Activated CD8-positive, alpha-beta T cell treated with anti-CD3 and anti-CD28 coated beads, Interleukin-2, amount 10 ng/mL, durations not matched to agents 7 days and 5 days (primary cell): ENCODE data around the gene POLR2J. TPM values are rescaled to one million over a fixed set of nuclear protein-coding genes. Genes with fewer than 3 reads are reported as not detected.
"Not testable (repeated sequence)": the region's sequence is repeated elsewhere in the genome, so short reads cannot be mapped to it uniquely, and the experiment has no call there.

Experiments used
- ATAC-seq: fragments of 150-1000 bp; cut with Tn5 transposase; one replicate; pipeline ENCODE4 v1.10.0; 2021; ENCODE audit warnings: moderate library complexity
- CTCF ChIA-PET: fragments of 350-600 bp; sonication (Branson Sonifier 250); formaldehyde crosslinking; loops from one replicate; lab custom pipeline; 2021; ENCODE audit warnings: antibody characterized with exemption; lab: Charles Lee
- POLR2A ChIA-PET: fragments of 350-600 bp; sonication (Branson Sonifier 250); formaldehyde crosslinking; loops from one replicate; lab custom pipeline; 2021; ENCODE audit warnings: antibody characterized with exemption; lab: Charles Lee
- DNase-seq: peaks from one replicate; pipeline ENCODE4 v3.0.0-alpha.2; 2020
- H3K27ac Mint-ChIP-seq: one replicate; pipeline ENCODE4 v1.8.0; 2021; ENCODE audit warnings: mild to moderate bottlenecking, mixed read lengths
- H3K27me3 Mint-ChIP-seq: one replicate; pipeline ENCODE4 v1.8.0; 2021; ENCODE audit warnings: low read depth, mixed read lengths
- H3K36me3 Mint-ChIP-seq: one replicate; pipeline ENCODE4 v1.8.0; 2021; ENCODE audit warnings: low read depth, mixed read lengths
- H3K4me1 Mint-ChIP-seq: one replicate; pipeline ENCODE4 v1.8.0; 2021; ENCODE audit warnings: low read depth, mixed read lengths
- H3K4me3 Mint-ChIP-seq: one replicate; pipeline ENCODE4 v1.8.0; 2021; ENCODE audit warnings: mild to moderate bottlenecking, mixed read lengths
- H3K9me3 Mint-ChIP-seq: one replicate; pipeline ENCODE4 v1.8.0; 2022; ENCODE audit warnings: mixed read lengths; ENCODE audit not compliant: insufficient read depth
- total RNA-seq, 2 experiments: library from RNA; stranded (reverse); gene quantifications; one replicate each; pipeline ENCODE4 v1.2.3, GENCODE V29; 2021

The POLR2J gene
- total RNA-seq, 2 experiments from 2014 or later = 55.7 to 62.0 TPM

DNA sequence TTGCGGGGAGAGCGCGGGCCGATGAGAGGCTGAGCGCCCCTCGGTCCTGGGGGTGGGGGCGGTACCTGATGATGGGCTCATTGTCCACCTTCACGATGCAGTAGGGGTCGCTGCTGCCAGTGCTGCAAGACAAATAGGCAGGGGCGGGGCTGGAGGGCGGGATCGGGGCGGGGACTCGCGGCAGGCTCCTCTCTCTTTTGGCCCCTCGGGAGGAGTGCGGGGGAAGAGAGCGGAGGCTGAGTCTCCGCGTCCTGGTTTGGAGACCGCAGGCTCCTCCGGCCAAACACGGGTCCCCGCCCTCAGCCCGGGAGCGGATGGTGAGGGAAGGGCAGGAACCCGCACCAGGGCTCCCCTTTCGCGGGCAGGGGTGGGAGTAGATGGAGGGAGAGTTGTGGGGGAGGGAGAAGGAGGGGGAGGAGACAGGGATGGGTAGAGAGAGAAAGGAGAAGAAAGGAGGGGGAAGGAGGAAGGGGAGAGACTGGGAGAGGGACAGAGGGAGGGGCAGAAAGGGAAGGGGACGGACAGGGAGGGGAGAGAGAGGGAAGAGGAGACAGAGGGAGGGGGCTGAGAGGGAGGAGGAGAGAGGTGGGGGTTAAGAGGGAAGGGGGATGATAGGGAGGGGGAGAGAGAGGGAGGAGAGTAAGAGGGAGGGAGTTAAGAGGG lies 33.3 kb upstream of the POLR2J start:
- H3K27me3 Mint-ChIP-seq, CTCF ChIA-PET, H3K27ac Mint-ChIP-seq, H3K9me3 Mint-ChIP-seq, DNase-seq, H3K4me1 Mint-ChIP-seq, H3K4me3 Mint-ChIP-seq, POLR2A ChIA-PET, H3K36me3 Mint-ChIP-seq: not testable (repeated sequence)
- peak; percentile 68 for ATAC-seq

DNA sequence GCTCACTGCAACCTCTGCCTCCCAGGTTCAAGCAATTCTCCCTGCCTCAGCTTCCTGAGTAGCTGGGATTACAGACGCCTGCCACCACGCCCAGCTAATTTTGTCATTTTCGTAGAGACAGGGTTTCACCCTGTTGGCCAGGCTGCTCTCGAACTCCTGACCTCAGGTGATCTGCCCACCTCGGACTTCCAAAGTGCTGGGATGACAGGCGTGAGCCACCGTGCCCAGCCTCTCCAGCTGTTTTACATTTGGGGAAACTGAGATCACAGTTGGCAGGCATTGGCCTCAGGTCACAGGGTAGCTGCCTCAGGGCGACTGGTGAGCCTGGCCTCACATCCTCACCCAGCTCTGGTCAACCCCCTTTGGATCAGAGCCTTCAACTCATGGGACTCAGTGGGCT lies 31.9 kb upstream of the POLR2J start:
- H3K27ac Mint-ChIP-seq, CTCF ChIA-PET: not testable (repeated sequence)

DNA sequence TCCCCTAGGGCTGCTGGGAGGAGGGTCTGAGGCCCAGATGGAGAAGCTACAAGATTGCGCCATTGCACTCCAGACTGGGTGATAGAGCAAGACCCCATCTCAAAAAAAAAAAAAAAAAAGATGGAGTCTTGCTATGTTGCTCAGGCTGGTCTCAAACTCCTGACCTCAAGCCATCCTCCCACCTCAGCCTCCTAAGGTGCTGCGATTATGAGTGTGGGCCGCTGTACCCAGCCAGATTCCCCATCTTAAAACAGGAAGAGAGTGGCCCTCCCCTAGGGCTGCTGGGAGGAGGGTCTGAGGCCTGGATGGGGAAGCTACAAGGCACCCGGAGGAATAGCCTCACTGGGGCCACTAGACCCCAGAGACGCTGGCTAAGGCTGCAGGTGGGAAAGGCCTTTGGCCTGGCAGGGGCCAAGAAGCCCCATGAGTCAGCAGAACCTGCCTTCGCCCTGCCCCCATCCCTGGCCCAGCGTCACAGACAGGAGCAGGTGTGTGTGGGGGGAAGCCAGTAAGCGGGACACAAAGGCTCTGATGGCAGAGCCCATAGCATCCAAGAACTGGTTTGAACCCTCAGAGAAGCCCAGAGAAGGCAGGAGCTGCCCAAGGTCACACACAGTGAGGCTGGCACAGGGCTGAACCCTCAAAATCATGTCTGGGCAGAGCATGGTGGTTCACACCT lies 28.8 kb upstream of the POLR2J start:
- H3K9me3 Mint-ChIP-seq, POLR2A ChIA-PET, CTCF ChIA-PET, H3K27me3 Mint-ChIP-seq, H3K4me3 Mint-ChIP-seq, H3K4me1 Mint-ChIP-seq, H3K27ac Mint-ChIP-seq, H3K36me3 Mint-ChIP-seq, ATAC-seq: not testable (repeated sequence)
- DNase-seq = peak; percentile 19

More for the DNA sequence above, 31.9 kb upstream of the POLR2J start:
- ATAC-seq, H3K4me1 Mint-ChIP-seq, H3K27me3 Mint-ChIP-seq, H3K36me3 Mint-ChIP-seq, H3K4me3 Mint-ChIP-seq, POLR2A ChIA-PET, H3K9me3 Mint-ChIP-seq: not testable (repeated sequence)
- DNase-seq = peak; percentile 19

DNA sequence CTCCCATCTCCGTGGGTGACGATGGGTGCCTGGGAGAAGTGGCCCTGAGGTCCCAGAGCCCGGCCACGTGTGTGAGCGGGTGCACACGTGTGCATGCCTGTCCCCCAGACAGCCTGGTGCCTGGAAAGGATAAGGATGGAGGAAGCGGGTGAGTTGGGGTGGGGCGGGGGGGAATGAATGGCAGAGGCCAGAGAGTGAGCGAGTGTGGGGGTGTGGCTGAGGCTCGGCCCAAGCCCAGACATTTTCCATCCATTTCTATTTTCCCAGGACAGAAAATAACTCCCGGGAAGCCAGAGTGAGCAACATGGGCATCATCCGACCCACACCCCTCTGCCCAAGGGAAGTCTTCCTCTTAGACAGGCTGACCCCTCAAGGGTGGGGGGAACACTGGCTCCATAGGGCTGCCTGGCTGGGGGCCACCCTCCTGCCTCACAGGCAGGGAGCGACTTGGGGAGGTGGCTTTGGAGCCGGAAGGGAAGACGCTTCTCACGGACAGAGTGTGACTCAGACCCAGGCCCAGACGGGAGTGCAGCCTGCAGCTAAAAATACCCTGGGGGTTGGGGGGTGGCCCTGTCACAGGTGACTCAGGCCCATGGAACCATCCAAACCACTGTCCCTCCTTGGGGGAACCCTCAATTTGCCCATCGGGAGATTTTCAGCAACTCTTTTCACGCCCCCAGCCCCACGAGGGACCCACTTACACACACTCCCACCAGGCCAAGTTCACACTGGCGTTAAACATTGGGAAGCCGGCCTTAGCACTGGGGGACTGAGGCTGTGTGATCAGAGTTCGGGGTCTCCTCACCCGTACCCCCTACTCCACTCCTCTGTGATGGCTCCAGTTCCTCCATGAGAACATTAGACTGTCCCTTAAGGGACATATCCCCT lies 26.8 kb upstream of the POLR2J start:
- CTCF ChIA-PET, H3K27ac Mint-ChIP-seq, POLR2A ChIA-PET, H3K36me3 Mint-ChIP-seq, ATAC-seq, H3K4me1 Mint-ChIP-seq, H3K4me3 Mint-ChIP-seq, H3K27me3 Mint-ChIP-seq, H3K9me3 Mint-ChIP-seq: not testable (repeated sequence)
- peak; percentile 20 for DNase-seq

DNA sequence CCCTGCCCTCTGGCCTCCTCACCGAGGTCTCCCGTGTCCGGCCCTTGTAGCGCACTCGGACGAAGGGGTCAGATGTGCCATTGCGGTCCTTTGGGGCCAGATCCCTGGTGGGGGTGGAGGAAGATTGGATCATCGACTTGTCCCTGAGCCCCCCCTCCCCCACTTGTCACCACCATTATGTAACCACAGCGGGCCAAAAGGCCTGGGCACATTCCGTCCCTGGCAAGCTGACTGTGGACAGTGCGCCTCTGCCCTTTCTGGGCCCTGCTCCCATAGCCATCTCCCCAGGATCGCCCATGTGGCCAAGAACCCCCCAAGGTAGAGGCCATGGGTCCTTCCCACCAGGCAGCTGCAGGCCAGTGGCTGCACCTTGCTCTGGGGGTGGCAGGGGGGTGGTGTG lies 24.4 kb upstream of the POLR2J start:
- CTCF ChIA-PET, DNase-seq, POLR2A ChIA-PET, H3K27ac Mint-ChIP-seq, H3K4me1 Mint-ChIP-seq, H3K36me3 Mint-ChIP-seq, H3K4me3 Mint-ChIP-seq, ATAC-seq, H3K27me3 Mint-ChIP-seq, H3K9me3 Mint-ChIP-seq: not testable (repeated sequence)

DNA sequence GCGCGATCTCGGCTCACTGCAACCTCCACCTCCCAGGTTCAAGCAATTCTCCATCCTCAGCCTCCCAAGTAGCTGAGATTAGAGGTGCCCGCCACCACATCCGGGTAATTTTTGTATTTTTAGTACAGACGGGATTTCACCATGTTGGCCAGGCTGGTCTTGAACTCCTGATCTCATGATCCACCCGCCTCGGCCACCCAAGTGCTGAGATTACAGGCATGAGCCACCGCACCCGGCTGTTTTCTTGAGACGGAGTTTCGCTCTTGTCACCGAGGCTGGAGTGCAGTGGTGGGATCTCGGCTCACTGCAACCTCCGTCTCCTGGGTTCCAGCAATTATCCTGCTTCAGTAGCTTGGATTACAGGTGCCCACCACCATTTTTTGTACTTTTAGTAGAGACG lies 19.6 kb upstream of the POLR2J start:
- H3K9me3 Mint-ChIP-seq, ATAC-seq, POLR2A ChIA-PET, H3K27ac Mint-ChIP-seq, H3K36me3 Mint-ChIP-seq, H3K4me1 Mint-ChIP-seq, CTCF ChIA-PET, H3K27me3 Mint-ChIP-seq, H3K4me3 Mint-ChIP-seq, DNase-seq: not testable (repeated sequence)

DNA sequence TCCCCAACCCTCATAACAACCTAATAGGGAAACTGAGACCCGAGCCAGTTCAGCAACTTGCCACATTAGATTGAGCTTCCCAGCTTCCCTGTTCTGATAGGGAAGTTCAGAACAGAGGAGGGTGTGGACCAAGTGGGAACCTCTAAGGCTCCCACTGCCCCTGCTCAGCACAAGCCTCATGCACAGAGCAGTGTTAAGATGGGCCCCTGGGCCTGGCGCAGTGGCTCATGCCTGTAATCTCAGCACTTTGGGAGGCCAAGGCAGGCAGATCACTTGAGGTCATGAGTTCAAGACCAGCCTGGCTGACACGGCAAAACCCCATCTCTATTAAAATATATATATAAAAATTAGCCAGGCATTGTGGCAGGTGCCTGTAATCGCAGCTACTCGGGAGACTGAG lies 18.6 kb upstream of the POLR2J start:
- ATAC-seq, H3K9me3 Mint-ChIP-seq, CTCF ChIA-PET, H3K27me3 Mint-ChIP-seq, H3K4me1 Mint-ChIP-seq, POLR2A ChIA-PET, DNase-seq, H3K4me3 Mint-ChIP-seq, H3K27ac Mint-ChIP-seq, H3K36me3 Mint-ChIP-seq: not testable (repeated sequence)

DNA sequence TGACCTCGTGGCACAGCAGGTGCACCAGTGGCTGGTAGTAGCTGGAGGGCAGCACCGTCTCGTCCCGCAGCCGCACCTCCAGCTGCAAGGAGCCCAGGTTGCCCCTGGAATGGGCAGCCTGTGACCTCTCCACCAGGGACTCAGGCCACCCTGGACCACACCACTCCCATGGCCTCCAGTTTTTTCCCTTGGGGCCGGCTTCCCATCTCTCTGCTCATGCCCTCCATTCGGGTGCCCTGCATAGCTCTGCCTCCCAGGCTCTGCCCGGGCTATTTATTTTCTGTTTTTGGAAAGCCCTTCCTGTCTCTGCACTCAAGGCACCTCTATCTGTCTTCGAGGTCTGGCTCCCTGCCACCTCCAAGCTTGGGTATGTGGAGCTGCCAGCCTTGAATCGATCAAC lies 18.1 kb upstream of the POLR2J start:
- CTCF ChIA-PET, H3K9me3 Mint-ChIP-seq, ATAC-seq, H3K4me3 Mint-ChIP-seq, H3K4me1 Mint-ChIP-seq, DNase-seq, H3K27me3 Mint-ChIP-seq, H3K36me3 Mint-ChIP-seq, POLR2A ChIA-PET, H3K27ac Mint-ChIP-seq: not testable (repeated sequence)

DNA sequence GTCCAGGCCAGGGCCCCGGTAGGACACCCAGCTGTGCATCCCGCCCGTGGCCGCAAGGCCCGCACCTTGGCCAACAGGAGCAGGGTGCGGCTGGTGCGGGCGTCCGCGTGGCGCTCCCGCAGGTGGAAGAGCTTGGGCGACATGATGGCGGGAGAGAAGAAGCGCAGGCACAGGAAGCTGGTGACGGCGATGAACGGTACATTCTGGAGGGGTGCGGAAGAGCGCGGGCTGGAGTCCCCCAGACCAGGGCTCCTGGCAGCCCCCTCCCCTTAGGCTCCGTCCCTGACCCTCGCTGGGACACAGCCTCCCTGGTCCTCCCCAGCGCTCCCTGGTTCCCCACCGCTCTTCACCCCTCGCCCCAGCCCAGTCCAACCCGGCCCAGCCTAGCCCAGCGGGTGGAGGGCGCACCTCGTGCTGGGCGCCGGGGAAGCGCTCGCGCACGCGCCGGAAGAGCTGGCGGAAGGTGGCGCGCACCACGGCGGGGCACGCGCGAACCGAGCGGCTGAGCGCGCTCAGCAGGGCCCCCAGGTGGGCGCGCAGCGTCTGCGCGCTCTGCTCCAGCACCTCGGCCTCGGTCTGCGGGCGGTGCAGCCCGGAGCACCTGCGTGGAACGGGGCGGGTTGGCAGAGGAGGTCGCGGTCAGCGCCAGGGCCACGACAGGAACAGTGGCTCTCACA lies 15.9 kb upstream of the POLR2J start:
- H3K4me1 Mint-ChIP-seq, H3K27me3 Mint-ChIP-seq, H3K4me3 Mint-ChIP-seq, H3K27ac Mint-ChIP-seq, DNase-seq, CTCF ChIA-PET, H3K9me3 Mint-ChIP-seq, H3K36me3 Mint-ChIP-seq, POLR2A ChIA-PET: not testable (repeated sequence)
- peak; percentile 79 for ATAC-seq

DNA sequence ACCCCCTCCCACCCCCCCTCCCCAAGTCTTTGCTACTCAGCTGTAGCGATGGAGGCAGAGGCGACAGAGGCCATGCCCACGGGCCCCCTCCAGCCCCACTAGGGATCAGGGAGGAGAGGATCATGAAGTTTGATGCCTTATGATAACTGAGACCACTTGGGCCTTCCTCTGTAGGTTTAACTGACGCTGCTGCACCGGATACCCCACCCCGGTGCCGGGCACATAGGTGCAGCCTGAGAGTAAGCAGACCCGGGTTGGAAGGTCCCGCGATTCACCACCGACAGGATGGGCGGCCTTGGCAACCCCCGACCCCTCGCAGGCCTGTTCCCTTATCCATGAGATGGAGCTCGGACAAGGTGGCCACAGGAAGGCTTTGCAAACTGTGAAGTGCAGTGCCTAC lies 15.3 kb upstream of the POLR2J start:
- ATAC-seq (peak; percentile 22), DNase-seq (peak; percentile 73)
- H3K36me3 Mint-ChIP-seq, H3K4me1 Mint-ChIP-seq, CTCF ChIA-PET, POLR2A ChIA-PET, H3K9me3 Mint-ChIP-seq, H3K27me3 Mint-ChIP-seq: not testable (repeated sequence)
- H3K4me3 Mint-ChIP-seq = peak overlapping the region; percentile 43
- peak overlapping the region; percentile 71 for H3K27ac Mint-ChIP-seq

DNA sequence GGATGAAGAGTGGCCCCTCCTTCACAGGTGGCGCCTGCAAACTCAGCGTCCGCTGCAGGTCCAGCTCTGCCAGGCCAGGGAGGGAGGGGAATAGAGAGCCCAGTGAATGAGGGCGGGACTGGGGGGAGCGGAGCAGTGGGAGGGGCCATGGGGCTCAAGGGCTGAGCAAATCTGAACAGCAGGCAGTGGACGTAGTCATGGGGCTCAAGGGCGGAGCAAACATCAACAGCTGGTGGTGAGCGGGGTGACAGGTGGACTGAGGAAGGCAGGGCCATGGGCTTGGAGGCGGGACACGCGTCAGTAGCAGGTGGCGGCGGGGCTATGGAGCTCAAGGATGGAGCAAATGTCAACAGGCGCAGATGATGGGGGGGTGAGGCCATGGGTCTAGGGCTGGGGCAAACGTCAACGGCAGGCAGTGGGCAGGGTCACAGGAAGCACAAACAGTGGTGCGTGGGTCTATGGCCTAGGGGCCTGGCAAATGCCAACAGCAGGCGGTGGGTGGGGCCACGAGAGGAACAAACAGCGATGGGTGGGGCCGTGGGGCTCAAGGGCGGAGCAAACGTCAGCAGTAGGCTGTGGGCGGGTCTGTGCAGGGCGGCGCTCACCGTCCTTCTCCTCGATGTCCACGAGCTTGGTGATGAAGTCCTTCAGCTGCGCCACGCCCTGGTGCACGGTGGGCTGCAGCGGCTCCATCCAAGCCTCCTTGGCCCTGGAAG lies 14.7 kb upstream of the POLR2J start:
- POLR2A ChIA-PET, H3K27ac Mint-ChIP-seq, H3K9me3 Mint-ChIP-seq, H3K4me3 Mint-ChIP-seq, DNase-seq, H3K27me3 Mint-ChIP-seq, H3K36me3 Mint-ChIP-seq, CTCF ChIA-PET, H3K4me1 Mint-ChIP-seq: not testable (repeated sequence)
- peak; percentile 45 for ATAC-seq
